WTC11 (cell line): Measurements from ENCODE around the gene CDC73. TPM values are rescaled to one million over a fixed set of nuclear protein-coding genes. Genes with fewer than 3 reads are reported as not detected.

Experiments used
- ATAC-seq: fragments of 200-7000 bp; cut with Tn5 transposase; 2 replicates; pipeline ENCODE4 v1.10.0; 2021; ENCODE audit warnings: mild to moderate bottlenecking, moderate library complexity
- CTCF ChIA-PET: fragments of 300-600 bp; sonication (Branson Sonifier 250); formaldehyde crosslinking; loops from one replicate; lab custom pipeline; 2021; ENCODE audit warnings: antibody characterized with exemption; lab: Charles Lee
- POLR2A ChIA-PET: fragments of 350-600 bp; sonication (Branson Sonifier 250); formaldehyde crosslinking; loops from one replicate; lab custom pipeline; 2021; ENCODE audit warnings: antibody characterized with exemption; lab: Charles Lee
- DNase-seq: peaks from one replicate; pipeline ENCODE4 v3.0.0; 2021; ENCODE audit warnings: low spot score
- H3K27ac Mint-ChIP-seq: 2 replicates; pipeline ENCODE4 v1.8.0; 2021; ENCODE audit warnings: mixed read lengths
- H3K27me3 Mint-ChIP-seq: 2 replicates; pipeline ENCODE4 v1.8.0; 2021; ENCODE audit warnings: low read depth, mild to moderate bottlenecking, moderate library complexity, mixed read lengths
- H3K36me3 Mint-ChIP-seq: 2 replicates; pipeline ENCODE4 v1.8.0; 2021; ENCODE audit warnings: mixed read lengths
- H3K4me1 Mint-ChIP-seq: 2 replicates; pipeline ENCODE4 v1.8.0; 2022; ENCODE audit warnings: mixed read lengths
- H3K4me3 Mint-ChIP-seq: 2 replicates; pipeline ENCODE4 v1.8.0; 2021; ENCODE audit warnings: mild to moderate bottlenecking, moderate library complexity, mixed read lengths
- H3K9me3 Mint-ChIP-seq: 2 replicates; pipeline ENCODE4 v1.8.0; 2021; ENCODE audit warnings: mixed read lengths
- ATF3 ChIP-seq: sonication (generic); formaldehyde crosslinking; conservative IDR thresholded peaks from 2 replicates; pipeline ENCODE4 v1.8.1; 2022; ENCODE audit warnings: mild to moderate bottlenecking, missing genetic modification reagents
- CREB1 ChIP-seq: sonication (generic); formaldehyde crosslinking; IDR thresholded peaks from 2 replicates; pipeline ENCODE4 v1.8.0; 2023; ENCODE audit warnings: mild to moderate bottlenecking, missing genetic modification reagents
- CTCF ChIP-seq: fragments of 200-600 bp; IDR thresholded peaks from 2 replicates; pipeline ENCODE4 v1.8.0; 2022; ENCODE audit warnings: antibody characterized with exemption
- FOXK1 ChIP-seq: sonication (generic); formaldehyde crosslinking; IDR thresholded peaks from 2 replicates; pipeline ENCODE4 v1.8.0; 2022; ENCODE audit warnings: mild to moderate bottlenecking, moderate library complexity, missing genetic modification reagents
- FOXP4 ChIP-seq: sonication (generic); formaldehyde crosslinking; IDR thresholded peaks from 2 replicates; pipeline ENCODE4 v1.8.0; 2022; ENCODE audit warnings: mild to moderate bottlenecking, missing genetic modification reagents
- HMGXB4 ChIP-seq: sonication (generic); formaldehyde crosslinking; IDR thresholded peaks from 2 replicates; pipeline ENCODE4 v1.8.1; 2023; ENCODE audit warnings: mild to moderate bottlenecking, moderate library complexity, missing genetic modification reagents
- MLX ChIP-seq: sonication (generic); formaldehyde crosslinking; IDR thresholded peaks from 2 replicates; pipeline ENCODE4 v1.8.1; 2023; ENCODE audit warnings: mild to moderate bottlenecking, missing genetic modification reagents, moderate library complexity
- MYBL2 ChIP-seq: sonication (generic); formaldehyde crosslinking; IDR thresholded peaks from 2 replicates; pipeline ENCODE4 v1.8.1; 2023; ENCODE audit warnings: mild to moderate bottlenecking, moderate library complexity, missing genetic modification reagents
- NR2C2 ChIP-seq: sonication (generic); formaldehyde crosslinking; IDR thresholded peaks from 2 replicates; pipeline ENCODE4 v1.8.0; 2022; ENCODE audit warnings: mild to moderate bottlenecking, missing genetic modification reagents
- RELA ChIP-seq: sonication (generic); formaldehyde crosslinking; IDR thresholded peaks from 2 replicates; pipeline ENCODE4 v1.8.1; 2022; ENCODE audit warnings: missing genetic modification reagents, mild to moderate bottlenecking, borderline replicate concordance
- STAT6 ChIP-seq: sonication (generic); formaldehyde crosslinking; conservative IDR thresholded peaks from 2 replicates; pipeline ENCODE4 v1.8.1; 2023; ENCODE audit warnings: mild to moderate bottlenecking, low read depth, missing genetic modification reagents, moderate library complexity
- TEAD1 ChIP-seq: sonication (generic); formaldehyde crosslinking; IDR thresholded peaks from 2 replicates; pipeline ENCODE4 v1.8.0; 2022; ENCODE audit warnings: mild to moderate bottlenecking, missing genetic modification reagents
- TEAD4 ChIP-seq: sonication (generic); formaldehyde crosslinking; IDR thresholded peaks from 2 replicates; pipeline ENCODE4 v1.8.0; 2022; ENCODE audit warnings: mild to moderate bottlenecking, missing genetic modification reagents
- TP53 ChIP-seq: sonication (generic); formaldehyde crosslinking; IDR thresholded peaks from 2 replicates; pipeline ENCODE4 v1.8.1; 2023; ENCODE audit warnings: mild to moderate bottlenecking, missing genetic modification reagents
- ZNF232 ChIP-seq: sonication (generic); formaldehyde crosslinking; IDR thresholded peaks from 2 replicates; pipeline ENCODE4 v1.8.0; 2022; ENCODE audit warnings: mild to moderate bottlenecking, missing genetic modification reagents
- ZNF281 ChIP-seq: sonication (generic); formaldehyde crosslinking; IDR thresholded peaks from 2 replicates; pipeline ENCODE4 v1.8.0; 2023; ENCODE audit warnings: mild to moderate bottlenecking, missing genetic modification reagents
- ZNF425 ChIP-seq: fragments of 250-450 bp; sonication (Bioruptor Pico); conservative IDR thresholded peaks from 2 replicates; pipeline ENCODE4 v1.9.0; 2021; ENCODE audit warnings: mild to moderate bottlenecking
- ZNF671 ChIP-seq: fragments of 250-450 bp; sonication (Bioruptor Pico); IDR thresholded peaks from 2 replicates; pipeline ENCODE4 v1.8.0; 2021; ENCODE audit warnings: mild to moderate bottlenecking
- total RNA-seq: library from RNA; stranded (reverse); gene quantifications from 3 replicates; pipeline ENCODE4 v1.2.3, GENCODE V29; 2021

Gene CDC73
- total RNA-seq, 1 experiment from 2014 or later: 57.1 TPM

GRCh38 chr1:193275773-193276172 is 153.9 kb downstream of the CDC73 start:
- DNase-seq: peak; percentile 60
- H3K27ac Mint-ChIP-seq: no peak overlapping the region
- ChIA-PET POLR2A (no interaction called here), CTCF (interaction anchor here (1.0 to 1.5 kb wide), 2 partner anchors 9 to 491 kb away, joined by 3 to 5 read pairs; no protein-coding TSS in a partner anchor)
- no peak for TF ChIP-seq STAT6 (CRISPR knock-in tag)
- peak; percentile 25; the same call in 1 of the 2 replicates for TF ChIP-seq CTCF
- TF ChIP-seq RELA (CRISPR knock-in tag): no peak
- peak; percentile 95 for ATAC-seq
- peaks cover 44% of the 10 kb centered on the region for H3K36me3 Mint-ChIP-seq
- no peaks in the 10 kb centered on the region for H3K27me3 Mint-ChIP-seq
- H3K9me3 Mint-ChIP-seq: peaks cover 47% of the 10 kb centered on the region
- peaks cover 21% of the 10 kb centered on the region for H3K4me1 Mint-ChIP-seq
- H3K4me3 Mint-ChIP-seq: no peak overlapping the region

- Mint-ChIP-seq H3K27me3 (no peaks in the 10 kb centered on the region), H3K27ac (no peak overlapping the region), H3K9me3 (peaks cover 18% of the 10 kb centered on the region), H3K36me3 (peaks cover 14% of the 10 kb centered on the region)
- CTCF ChIA-PET: no interaction called here
- POLR2A ChIA-PET: no interaction called here
- TF ChIP-seq FOXK1 (CRISPR knock-in tag) (no peak), CREB1 (no peak), MLX (CRISPR knock-in tag) (no peak), NR2C2 (CRISPR knock-in tag) (no peak), FOXP4 (CRISPR knock-in tag) (no peak), HMGXB4 (CRISPR knock-in tag) (no peak), TP53 (no peak), MYBL2 (no peak), TEAD4 (CRISPR knock-in tag) (no peak), ZNF671 (no peak), TEAD1 (CRISPR knock-in tag) (no peak), ATF3 (CRISPR knock-in tag) (no peak), ZNF281 (CRISPR knock-in tag) (no peak), ZNF232 (CRISPR knock-in tag) (no peak), ZNF425 (no peak)
- TF ChIP-seq, all 79 proteins: peak for 0
- DNase-seq (no peak), ATAC-seq (no peak)
- Mint-ChIP-seq H3K4me3 (no peak overlapping the region), H3K4me1 (peaks cover 28% of the 10 kb centered on the region)
Measured at GRCh38 chr1:193278968-193279367, 157.1 kb downstream of the CDC73 start.
